ENCODE measurements around the gene CGRRF1.

The CGRRF1 gene

GRCh38 chr14:54548491-54548890, 38.8 kb downstream of the CGRRF1 start:
- no peak for DNase-seq

- DNase-seq: no peak
Observed at GRCh38 chr14:54549862-54550261, 40.2 kb downstream of the CGRRF1 start.

- no peak for DNase-seq
Observed at GRCh38 chr14:54550514-54550913, 40.8 kb downstream of the CGRRF1 start.

GRCh38 chr14:54554401-54554800, 44.7 kb downstream of the CGRRF1 start:
- no peak for DNase-seq

- no peak for DNase-seq
Observed at GRCh38 chr14:54555651-54556050, 45.9 kb downstream of the CGRRF1 start.

DNA sequence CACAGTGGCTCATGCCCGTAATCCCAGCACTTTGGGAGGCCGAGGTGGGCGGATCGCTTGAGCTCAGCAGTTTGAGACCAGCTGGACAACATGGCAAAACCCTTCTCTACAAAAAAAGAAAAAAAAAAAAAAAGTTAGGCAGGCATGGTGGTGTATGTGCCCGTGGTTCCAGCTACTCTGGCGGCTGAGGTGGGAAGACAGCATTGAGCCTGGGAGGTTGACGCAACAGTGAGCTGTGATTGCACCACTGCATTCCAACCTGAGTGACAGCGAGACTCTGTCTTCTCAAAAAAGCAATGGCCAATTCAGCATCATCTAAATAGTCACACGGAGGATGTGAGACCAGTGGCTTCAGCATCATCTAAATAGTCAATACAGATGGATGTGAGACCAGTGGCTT, 46.8 kb downstream of the CGRRF1 start:
- no peak for DNase-seq

DNA sequence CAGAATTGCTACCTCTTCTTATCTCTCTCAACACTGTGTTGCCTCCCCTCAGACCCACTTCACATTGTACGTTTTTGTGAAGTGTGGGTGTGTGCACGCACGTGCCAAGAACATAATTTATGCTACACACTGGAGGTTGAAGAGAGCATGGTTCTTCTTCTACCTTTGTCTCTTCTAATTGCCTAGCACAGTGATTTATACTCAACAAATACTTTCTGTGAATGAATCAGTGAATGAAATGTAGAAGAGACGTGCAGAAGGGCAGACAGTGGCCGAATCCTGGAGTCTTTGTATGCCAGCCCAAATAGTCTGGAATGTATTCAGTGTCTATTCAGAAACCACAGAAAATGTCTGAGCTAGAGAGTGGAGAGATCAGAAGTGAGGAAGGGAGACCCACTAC, 52.6 kb downstream of the CGRRF1 start:
- no peak for DNase-seq

DNA sequence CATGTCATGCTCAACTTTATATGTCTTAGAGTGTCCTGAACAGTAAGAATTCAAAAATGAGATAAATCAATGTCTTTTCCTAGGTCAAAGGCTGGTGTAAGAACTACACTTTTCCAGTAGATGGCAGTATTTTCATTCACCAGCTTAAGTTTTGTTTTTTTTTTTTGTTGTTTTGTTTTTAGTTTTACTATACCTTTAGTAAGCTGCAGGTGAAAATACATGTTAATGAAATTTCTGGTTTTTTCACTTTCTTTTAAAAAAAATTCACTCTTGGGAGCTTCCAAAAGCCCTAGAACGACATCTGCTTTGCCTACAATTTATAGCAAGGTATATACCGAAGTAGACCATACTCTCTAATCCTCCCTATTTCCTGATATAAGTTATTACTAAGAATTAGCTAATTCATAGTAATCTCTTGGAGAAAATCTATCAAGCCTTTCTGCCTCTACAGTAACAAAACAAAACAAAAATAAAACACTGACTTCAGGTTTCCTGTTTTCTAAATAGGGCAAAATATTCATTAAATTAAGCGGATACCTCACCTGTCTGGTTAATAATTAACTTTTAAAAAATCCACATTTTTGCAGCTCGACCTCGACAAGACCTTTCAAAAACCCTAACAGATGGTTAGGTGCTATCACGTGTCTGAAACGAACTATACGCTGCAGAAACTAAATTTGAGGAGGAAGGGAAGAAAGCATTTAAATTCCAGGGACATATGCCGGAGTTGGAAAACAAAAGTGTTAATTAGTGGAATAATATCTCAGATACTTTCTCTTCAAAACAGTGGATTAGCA, 54.6 kb downstream of the CGRRF1 start:
- DNase-seq: peak in 1 of 5 donors; percentile 58

GRCh38 chr14:54564868-54565784, 55.4 kb downstream of the CGRRF1 start:
- peak; percentile 39 to 68 (median 54) for DNase-seq

DNA sequence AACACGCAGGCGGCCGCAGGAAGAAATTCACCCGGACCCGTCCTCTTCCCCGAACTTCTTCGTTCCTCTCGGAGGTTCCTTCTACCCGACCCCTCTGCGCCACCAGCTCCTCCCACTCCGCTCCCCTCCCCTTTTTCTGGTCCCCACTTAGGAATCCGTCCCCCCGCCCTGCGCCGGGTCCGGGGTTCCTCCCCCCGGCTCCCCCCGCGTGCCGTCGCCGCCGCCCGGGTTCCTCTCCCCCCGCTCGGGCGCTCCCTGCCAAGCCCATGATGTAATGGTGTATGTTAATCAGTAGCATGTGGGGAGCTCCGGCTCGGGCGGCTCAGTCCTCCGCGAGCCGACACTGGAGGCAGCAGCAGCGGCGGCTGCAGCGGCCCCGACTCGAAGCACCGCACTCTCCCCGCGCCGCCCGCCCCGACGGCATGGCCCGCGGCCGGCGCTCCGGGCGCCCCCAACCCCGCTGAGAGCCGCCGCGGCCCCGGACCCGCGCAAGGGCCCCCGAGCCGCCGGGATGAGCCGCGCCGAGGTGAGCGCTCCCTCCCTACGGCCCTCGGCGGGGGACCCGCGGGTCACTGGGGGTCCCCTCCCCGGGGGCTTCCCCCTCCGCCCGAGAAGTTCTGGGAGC, 56.2 kb downstream of the CGRRF1 start:
- DNase-seq: peak; percentile 68 to 82 (median 75)

DNA sequence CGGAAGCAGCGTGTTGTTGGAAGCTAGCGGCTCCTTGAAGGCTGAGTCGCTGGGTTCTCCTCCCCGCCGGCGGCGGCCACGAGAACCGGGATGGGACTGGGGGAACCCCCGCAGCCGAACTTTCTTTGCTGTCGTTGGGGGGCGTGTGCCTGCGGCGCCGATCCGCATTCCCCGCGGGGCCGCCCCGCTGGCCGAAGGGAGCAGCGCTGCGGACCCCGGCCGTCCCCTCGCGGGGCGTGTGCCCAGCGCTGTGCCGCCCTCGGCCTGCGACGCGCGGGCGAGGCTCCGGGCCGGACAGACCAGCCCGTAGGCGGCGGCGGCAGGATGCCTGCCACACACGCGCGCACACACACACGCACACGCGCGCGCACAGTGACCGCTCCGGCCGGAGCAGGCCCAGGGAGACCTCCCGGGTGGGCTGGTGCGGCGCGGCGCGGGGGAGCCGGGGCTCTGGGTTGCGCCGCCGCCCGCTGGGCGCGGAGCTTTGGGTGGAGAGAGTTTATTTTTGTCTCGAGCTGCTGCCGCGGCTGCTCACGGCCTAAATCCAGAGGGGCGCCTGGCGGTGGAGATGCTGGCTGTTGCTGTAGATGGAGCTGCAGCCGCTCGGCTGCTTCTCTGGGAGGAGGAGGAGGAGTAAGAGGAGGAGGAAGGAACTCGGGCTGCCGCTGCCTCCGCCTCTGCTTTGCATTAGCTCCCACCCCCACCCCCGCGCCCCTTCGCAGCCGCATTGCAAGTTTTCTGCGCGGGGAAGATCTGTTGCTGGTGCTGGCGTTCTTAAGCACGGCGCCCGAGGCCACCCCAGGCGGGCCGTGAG, 56.9 kb downstream of the CGRRF1 start, which contains the start of gene SAMD4A:
Gene SAMD4A (plus strand): TSS at position 719 of the 814 bp plus-strand sequence. CDS start 789 bp downstream, outside the sequence.
- DNase-seq: peak; percentile 37 to 74 (median 56)

DNA sequence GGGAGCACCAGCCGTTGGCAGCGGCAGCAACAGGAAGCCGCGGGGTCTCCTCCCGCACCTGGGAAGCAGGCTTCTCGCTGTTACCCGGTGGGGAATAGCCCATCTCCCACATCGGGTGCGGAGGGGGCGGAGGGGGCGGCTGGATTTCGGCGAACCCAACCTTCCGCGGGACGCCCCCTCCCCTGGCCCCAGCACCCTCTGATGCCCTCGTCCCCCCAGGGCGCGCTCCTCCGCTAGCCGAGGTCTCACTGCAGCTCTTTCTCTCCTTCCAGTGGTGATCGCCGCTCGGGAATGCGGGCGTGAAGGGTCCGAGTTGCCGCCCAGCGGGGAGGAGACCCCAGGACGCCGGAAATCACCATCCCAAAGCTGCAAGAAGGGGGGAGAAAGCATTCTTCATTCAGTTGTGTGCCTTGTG, 57.5 kb downstream of the CGRRF1 start:
- peak in 1 of 5 donors; percentile 9 for DNase-seq

GRCh38 chr14:54567639-54568561, 58.2 kb downstream of the CGRRF1 start:
- peak; percentile 11 to 61 (median 31) for DNase-seq

DNA sequence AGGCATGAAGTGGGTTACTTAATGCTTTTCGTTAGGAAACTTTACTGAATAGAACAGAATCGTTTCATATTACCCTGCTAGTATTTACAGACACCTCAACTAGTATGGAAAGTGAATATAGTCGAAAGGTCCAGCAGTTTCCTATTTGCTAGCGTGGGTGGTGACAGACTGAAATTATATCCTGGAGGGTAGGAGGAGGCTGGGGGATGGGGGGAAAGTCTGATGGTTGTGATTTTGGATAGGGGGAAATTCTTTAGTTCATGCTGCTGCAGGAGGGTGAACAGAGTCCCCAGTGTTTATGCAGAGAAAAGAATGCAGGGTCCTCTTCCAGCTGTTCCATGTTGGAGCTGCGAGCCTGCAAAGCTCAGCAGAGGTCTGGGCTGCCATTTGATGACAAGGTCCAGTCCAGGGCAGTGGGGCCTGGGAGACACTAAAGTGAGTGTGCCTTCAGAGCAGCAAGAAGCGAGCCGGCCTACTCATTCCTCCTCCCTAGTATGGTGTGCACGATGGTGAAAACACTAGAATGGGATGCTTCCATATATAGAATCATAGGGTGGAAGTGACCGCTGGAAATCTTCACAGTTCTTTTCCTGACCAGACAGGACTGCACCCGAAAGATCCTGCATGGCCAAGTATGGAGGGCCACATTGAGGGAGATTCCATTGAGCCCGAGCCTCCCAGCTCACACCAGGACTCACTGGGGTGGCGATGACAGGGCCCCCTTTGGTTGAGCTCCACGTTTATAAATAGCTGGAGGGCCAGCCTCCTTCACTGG, 59.3 kb downstream of the CGRRF1 start:
- DNase-seq: no peak

DNA sequence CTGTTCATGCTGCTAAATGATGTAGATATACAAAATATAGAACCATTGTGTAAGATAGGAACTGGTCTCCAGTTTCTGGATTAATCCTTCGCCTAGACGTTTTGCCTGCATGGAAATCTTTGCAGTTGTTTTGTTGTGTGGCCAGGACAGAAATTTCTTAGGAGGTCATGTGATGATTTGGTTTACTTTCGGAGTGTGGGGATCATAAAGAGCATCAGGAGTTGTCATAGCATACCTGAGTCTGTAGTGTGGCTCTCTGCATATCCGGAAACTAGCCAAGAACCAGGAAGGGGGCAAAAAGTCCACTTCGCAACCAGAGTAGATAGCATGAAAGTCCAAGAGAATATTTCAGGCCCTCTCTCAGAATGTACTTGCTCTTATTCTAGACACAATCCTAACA, 60.3 kb downstream of the CGRRF1 start:
- DNase-seq: no peak

DNA sequence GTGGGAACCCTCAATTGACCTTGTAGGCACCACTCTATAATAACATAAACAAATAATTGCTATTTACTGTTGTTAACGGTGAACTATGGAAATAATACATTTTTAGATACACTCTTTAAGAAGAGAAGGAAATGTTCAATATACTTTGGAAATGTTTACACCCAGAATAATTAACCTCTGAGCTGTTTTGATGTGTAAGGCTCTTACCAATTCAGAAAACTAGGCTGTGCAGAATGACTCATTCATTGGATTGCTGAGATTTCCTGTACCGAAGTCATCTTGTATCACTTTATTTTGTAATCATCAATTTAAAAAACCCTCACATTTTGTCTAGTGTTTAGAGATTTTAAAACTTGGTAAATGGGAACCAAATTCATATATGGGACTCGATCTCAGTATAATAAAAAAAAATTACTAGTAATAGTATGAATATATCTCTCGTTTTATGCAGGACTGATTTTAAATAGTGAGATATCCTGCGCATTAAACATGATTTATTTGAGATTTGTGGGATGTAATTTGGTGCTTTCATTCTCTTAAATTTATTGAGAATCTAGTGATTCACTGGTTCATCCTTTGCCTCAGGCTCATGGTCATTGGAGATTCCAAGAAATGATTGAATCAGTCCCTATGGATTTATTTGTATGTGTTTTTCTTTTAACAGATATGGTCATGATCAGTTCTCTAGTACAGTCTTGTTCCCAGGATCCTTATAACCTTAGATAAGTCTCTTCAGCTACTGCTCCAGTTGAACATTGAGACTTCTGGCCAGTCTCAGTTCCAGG, 61.1 kb downstream of the CGRRF1 start:
- peak in 1 of 5 donors; percentile 28 for DNase-seq

DNA sequence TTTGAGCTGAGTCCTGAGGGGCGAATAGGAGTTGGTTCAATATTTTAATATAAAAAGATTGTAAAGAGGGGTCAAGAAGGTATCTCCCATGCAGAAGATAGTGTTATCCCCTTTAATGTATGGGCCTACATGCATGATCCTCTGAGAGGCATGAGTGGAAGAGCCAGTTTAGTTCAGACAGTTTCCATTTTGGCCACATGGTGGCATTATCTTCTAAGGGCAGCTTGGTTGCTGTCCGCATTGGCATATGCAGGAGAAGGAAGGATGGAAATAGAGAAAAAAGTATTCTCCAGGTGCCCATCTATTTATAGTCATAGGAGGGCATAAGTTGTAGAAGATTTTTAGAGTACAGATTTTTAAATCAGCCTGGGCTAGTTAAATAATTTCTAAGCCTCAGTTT, 62.6 kb downstream of the CGRRF1 start:
- peak in 1 of 5 donors; percentile 30 for DNase-seq

GRCh38 chr14:54574528-54574927, 64.8 kb downstream of the CGRRF1 start:
- DNase-seq: no peak

DNA sequence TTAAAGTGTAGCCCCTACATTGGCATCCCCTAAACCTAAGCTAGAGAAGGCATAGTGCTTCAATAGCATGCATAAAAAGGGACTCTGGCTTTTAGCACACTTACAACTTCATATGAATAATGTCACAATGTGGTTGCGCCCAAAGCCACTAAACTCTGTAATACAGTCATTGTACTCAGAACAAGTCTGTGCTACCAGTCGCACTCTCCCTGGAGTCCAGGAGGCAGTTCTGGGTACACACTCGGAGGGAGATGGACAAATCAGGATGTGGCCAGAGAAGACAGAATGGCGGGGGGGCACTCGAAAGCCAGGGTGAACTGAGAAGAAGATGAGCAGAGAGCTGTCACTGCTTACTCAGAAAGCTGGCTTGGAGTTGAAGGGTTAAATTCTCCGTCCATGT, 67.8 kb downstream of the CGRRF1 start:
- peak in 1 of 5 donors; percentile 22 for DNase-seq

Data from T-helper 1 cell (primary cell).